Glomerular endothelial cell (primary cell): ENCODE results near the gene HIVEP3. TPM values are rescaled to one million over a fixed set of nuclear protein-coding genes. Genes with fewer than 3 reads are reported as not detected.
"Not testable (repeated sequence)": the region's sequence is repeated elsewhere in the genome, so short reads cannot be mapped to it uniquely, and the experiment has no call there.

Source experiments
- DNase-seq: peaks from one replicate; pipeline ENCODE4 v3.0.0-alpha.2; 2011; ENCODE audit warnings: low read depth, low spot score; ENCODE audit errors: extremely low read depth
- total RNA-seq: library from RNA; depleted of rRNA; stranded (reverse); fragments of >200 nt; gene quantifications from 2 replicates; pipeline ENCODE4 v1.2.3, GENCODE V29; 2015

HIVEP3 gene
- 6.3 and 7.6 TPM in 2 replicates for total RNA-seq

- no peak for DNase-seq
Observed at GRCh38 chr1:41918450-41919043, at the start of gene HIVEP3. HIVEP3 (minus strand) TSS chr1:41918922.

GRCh38 chr1:41964400-41964799 lies 45.7 kb upstream of the HIVEP3 start:
- no peak for DNase-seq

- no peak for DNase-seq
Observed at GRCh38 chr1:41963636-41964035, 44.9 kb upstream of the HIVEP3 start.

- DNase-seq: no peak
Observed at GRCh38 chr1:41958015-41958673, 39.4 kb upstream of the HIVEP3 start.

- no peak for DNase-seq
Observed at GRCh38 chr1:41957568-41957967, 38.8 kb upstream of the HIVEP3 start.

GRCh38 chr1:41955461-41956159 lies 36.9 kb upstream of the HIVEP3 start:
- DNase-seq: peak; percentile 48

- peak; percentile 57 for DNase-seq
Observed at GRCh38 chr1:41954533-41954944, 35.8 kb upstream of the HIVEP3 start.

- DNase-seq: no peak
Observed at GRCh38 chr1:41953291-41953690, 34.6 kb upstream of the HIVEP3 start.

GRCh38 chr1:41952208-41952607 lies 33.5 kb upstream of the HIVEP3 start:
- no peak for DNase-seq

GRCh38 chr1:41951492-41951891 lies 32.8 kb upstream of the HIVEP3 start:
- DNase-seq: not testable (repeated sequence)

- DNase-seq: no peak
Observed at GRCh38 chr1:41950820-41951219, 32.1 kb upstream of the HIVEP3 start.

- not testable (repeated sequence) for DNase-seq
Observed at GRCh38 chr1:41945946-41946345, 27.2 kb upstream of the HIVEP3 start.

GRCh38 chr1:41943717-41944116 lies 25.0 kb upstream of the HIVEP3 start:
- DNase-seq: no peak

GRCh38 chr1:41942278-41942677 lies 23.6 kb upstream of the HIVEP3 start:
- DNase-seq: no peak

GRCh38 chr1:41941381-41941780 lies 22.7 kb upstream of the HIVEP3 start:
- no peak for DNase-seq

- no peak for DNase-seq
Observed at GRCh38 chr1:41939194-41939593, 20.5 kb upstream of the HIVEP3 start.

- DNase-seq: no peak
Observed at GRCh38 chr1:41936107-41936506, 17.4 kb upstream of the HIVEP3 start.

GRCh38 chr1:41935226-41935625 lies 16.5 kb upstream of the HIVEP3 start:
- DNase-seq: no peak

GRCh38 chr1:41933106-41933505 lies 14.4 kb upstream of the HIVEP3 start:
- no peak for DNase-seq

GRCh38 chr1:41931578-41931977 lies 12.9 kb upstream of the HIVEP3 start:
- DNase-seq: no peak

GRCh38 chr1:41927118-41927517 lies 8.4 kb upstream of the HIVEP3 start:
- DNase-seq: no peak

- no peak for DNase-seq
Observed at GRCh38 chr1:41925712-41926111, 7.0 kb upstream of the HIVEP3 start.
